C4-2B (cell line): ENCODE measurements around the gene CKAP2.
"Not testable (repeated sequence)": the region's sequence is repeated elsewhere in the genome, so short reads cannot be mapped to it uniquely, and the experiment has no call there.

Source experiments
- H3K27ac ChIP-seq: fragments of 450-650 bp; 2 replicates; pipeline ENCODE4 v1.5.1; 2017
- ZFX ChIP-seq: fragments of 450-650 bp; IDR thresholded peaks from 2 replicates; pipeline ENCODE4 v1.6.1; 2017
- TF ChIP-seq, protein P1 (sequence below): fragments of 450-650 bp; conservative IDR thresholded peaks from 2 replicates; pipeline ENCODE4 v1.5.1; 2017; ENCODE audit warnings: mild to moderate bottlenecking

CKAP2 gene, protein sequence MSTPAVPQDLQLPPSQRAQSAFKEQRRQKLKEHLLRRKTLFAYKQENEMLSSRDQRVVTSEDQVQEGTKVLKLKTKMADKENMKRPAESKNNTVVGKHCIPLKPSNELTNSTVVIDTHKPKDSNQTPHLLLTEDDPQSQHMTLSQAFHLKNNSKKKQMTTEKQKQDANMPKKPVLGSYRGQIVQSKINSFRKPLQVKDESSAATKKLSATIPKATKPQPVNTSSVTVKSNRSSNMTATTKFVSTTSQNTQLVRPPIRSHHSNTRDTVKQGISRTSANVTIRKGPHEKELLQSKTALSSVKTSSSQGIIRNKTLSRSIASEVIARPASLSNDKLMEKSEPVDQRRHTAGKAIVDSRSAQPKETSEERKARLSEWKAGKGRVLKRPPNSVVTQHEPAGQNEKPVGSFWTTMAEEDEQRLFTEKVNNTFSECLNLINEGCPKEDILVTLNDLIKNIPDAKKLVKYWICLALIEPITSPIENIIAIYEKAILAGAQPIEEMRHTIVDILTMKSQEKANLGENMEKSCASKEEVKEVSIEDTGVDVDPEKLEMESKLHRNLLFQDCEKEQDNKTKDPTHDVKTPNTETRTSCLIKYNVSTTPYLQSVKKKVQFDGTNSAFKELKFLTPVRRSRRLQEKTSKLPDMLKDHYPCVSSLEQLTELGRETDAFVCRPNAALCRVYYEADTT

DNA sequence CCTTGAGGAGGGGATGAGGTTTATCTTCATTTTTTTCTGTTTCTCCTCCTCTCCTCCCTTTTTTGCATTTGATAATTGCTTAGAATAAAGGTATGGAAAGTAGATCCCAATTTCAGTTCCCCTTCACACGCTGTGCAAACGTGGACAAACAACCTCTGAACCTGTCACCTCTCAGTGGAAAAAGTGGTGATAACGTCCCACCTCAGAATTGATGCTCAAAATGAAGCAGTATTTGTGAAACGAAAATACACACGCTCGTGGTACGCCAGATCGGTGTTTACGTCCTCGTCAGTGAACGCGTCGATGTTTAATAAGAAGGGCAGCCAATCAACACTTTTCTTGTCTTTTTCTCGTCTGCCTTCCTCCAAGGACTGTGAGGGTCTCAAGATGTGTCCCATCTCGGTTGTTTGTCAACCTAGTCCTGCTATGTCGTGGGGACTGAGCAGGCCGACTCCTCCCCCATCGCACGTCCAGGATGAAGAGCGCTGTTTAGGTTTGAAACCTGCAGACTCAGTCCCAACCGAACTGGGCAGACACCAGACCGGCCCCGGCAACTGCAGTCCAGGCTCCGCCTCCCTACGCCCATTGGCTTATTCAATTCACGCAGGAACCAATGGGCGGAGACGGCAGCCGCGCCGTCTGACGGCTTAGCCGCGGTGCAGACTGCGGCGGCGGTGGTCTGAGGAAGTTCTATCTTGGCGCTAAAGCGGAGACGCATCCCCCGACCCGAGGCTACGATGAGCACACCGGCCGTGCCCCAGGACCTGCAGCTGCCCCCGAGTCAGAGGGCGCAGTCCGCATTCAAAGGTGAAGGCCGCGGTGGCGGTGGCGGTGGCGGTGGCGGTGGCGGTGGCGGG is at the start of gene CKAP2:
Gene CKAP2 (plus strand): TSS at position 659 of the 857 bp plus-strand sequence. CDS start 79 bp downstream, at position 738.
- H3K27ac ChIP-seq = peak within 1 kb of the TSS; percentile 83
- TF ChIP-seq ZFX = no peak
- TF ChIP-seq, protein P1, sequence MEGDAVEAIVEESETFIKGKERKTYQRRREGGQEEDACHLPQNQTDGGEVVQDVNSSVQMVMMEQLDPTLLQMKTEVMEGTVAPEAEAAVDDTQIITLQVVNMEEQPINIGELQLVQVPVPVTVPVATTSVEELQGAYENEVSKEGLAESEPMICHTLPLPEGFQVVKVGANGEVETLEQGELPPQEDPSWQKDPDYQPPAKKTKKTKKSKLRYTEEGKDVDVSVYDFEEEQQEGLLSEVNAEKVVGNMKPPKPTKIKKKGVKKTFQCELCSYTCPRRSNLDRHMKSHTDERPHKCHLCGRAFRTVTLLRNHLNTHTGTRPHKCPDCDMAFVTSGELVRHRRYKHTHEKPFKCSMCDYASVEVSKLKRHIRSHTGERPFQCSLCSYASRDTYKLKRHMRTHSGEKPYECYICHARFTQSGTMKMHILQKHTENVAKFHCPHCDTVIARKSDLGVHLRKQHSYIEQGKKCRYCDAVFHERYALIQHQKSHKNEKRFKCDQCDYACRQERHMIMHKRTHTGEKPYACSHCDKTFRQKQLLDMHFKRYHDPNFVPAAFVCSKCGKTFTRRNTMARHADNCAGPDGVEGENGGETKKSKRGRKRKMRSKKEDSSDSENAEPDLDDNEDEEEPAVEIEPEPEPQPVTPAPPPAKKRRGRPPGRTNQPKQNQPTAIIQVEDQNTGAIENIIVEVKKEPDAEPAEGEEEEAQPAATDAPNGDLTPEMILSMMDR = no peak

DNA sequence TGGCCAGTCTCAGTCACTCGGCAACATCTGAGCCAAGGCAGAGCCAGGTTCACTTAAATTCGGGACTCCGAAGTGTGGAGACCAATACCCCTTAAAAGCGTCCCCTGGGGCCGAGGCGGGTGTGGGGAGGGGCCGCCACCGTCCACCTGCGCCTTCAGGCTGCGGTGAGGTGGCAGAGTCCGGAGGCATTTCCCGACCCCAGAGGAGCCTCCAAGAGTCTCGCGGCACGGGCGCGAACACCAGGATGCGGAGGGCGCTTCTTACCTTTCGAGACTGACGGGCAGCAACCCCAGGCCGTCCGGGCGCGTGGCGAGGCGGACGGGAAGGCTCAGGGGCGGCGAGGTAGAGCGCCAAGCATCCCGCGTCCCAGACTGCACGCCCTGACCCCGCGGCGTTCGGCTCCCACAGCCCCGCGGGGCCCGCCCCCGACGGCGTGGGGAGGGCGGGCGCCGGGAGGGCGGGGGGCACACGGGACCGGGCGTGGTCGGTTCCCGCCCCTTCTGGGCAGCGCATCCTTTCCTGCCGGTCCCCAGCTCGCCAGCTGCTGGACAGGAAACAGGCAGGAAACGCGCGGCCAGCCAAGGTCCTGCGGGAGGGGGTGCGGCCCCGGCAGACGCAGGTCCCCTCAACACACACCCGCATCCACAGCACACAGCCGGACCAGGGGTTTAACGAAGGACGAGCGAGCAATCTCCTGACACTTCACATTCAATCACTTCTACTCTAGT is 49.3 kb upstream of the CKAP2 start, which contains the start of gene THSD1:
Gene THSD1 (minus strand): TSS at position 406 of the 728 bp plus-strand sequence. CDS start 3,572 bp downstream, outside the sequence.
- no peak for TF ChIP-seq ZFX
- TF ChIP-seq, protein P1 = no peak
- H3K27ac ChIP-seq = no peak within 1 kb of the TSS

DNA sequence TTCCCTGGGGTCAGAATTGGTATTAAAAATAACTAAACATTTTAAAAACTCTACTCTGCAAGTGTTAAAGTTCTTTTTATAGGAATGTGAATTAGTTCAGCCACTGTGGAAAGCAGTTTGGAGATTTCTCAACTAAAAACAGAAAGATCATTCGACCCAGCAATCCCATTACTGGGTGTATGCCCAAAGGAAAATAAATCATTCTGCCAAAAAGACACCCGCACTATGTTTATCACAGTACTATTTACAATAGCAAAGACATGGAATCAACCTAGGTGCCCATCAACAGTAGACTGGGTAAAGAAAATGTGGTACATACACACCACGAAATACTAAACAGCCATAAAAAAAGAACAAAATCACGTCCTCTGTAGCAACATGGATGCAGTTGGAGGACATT is 48.6 kb upstream of the CKAP2 start:
- no peak overlapping the region for H3K27ac ChIP-seq
- TF ChIP-seq, protein P1 = no peak
- TF ChIP-seq ZFX = no peak

DNA sequence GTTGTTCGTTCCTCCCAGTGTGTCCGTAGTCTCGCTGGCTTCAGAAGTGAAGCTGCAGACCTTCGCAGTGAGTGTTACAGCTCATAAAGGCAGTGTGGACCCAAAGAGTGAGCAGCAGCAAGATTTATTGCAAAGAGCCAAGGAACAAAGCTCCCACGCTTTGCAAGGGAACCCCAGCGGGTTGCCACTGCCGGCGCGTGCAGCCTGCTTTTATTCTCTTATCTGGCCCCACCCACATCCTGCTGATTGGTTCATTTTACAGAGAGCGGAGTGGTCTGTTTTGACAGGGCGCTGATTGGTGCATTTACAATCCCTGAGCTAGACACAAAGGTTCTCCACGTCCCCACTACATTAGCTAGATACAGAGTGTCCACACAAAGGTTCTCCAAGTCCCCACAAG is 47.8 kb upstream of the CKAP2 start:
- H3K27ac ChIP-seq = not testable (repeated sequence)

DNA sequence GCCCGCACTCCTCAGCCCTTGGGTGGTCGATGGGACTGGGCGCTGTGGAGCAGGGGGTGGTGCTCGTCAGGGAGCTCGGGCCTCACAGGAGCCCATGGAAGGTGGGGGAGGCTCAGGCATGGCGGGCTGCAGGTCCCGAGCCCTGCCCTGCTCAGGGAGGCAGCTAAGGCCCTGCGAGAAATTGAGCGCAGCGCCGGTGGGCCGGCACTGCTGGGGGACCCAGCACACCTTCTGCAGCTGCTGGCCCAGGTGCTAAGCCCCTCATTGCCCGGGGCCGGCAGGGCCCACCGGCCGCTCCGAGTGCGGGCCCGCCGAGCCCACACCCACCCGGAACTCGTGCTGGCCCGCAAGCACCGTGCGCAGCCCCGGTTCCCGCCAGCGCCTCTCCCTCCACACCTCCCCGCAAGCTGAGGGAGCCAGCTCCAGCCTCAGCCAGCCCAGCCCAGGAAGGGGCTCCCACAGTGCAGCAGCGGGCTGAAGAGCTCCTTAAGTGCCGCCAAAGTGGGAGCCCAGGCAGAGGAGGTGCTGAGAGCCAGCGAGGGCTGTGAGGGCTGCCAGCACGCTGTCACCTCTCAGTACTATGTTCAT is 47.1 kb upstream of the CKAP2 start:
- not testable (repeated sequence) for H3K27ac ChIP-seq

DNA sequence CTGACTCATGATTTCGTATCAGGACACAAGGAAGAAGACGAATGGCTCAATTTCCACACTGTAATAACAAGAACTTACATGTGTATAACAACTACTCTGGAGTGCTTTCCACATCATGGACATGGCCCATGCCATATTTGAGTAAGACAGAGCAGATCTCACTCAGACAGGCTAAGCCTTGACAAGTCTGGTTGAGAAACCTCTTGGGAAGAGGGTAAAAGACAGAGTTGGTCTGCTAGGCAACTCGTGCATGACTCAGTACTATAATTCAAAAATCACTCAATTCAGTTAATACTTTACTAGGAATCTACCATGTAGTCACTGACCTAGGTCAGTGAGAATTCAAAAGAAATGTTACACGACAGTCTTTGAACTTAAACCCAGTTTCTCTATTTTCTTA is 43.6 kb upstream of the CKAP2 start:
- no peak for TF ChIP-seq ZFX
- TF ChIP-seq, protein P1 = no peak
- no peak overlapping the region for H3K27ac ChIP-seq

DNA sequence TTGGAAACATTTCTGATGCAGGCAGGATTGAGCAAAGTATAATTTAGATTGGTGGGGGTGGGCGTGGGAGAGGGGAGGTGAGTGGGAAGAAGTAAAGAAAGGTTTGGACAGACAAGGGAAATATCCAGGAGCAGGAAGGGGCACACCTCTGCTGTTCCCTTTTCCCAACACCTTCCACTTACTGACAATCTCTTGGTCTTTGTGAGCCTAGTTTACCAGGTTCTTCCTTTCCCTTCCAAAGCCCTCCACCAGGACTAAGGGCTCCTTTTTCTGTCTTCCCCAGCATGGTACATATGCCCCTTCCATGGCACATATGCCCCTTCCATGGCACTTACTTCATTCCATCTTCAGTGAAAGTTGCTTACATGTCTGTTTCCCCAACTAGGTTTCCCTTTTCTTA is 43.1 kb upstream of the CKAP2 start:
- TF ChIP-seq ZFX = no peak
- TF ChIP-seq, protein P1 = no peak
- no peak overlapping the region for H3K27ac ChIP-seq
